NCI-H2227 treated with DMSO at 0.1 percent for 48 hours (cell line): ENCODE measurements around the gene MED6.

ENCODE experiments used
- DNase-seq: peaks from one replicate; lab custom pipeline; 2025; lab: John Stamatoyannopoulos, UW

The MED6 gene

GRCh38 chr14:70600382-70601157 is at the start of gene MED6:
Gene MED6 (minus strand): TSS chr14:70600655. CDS start chr14:70600637, 18 bp downstream.
- peak; percentile 93 for DNase-seq

GRCh38 chr14:70649803-70650202 is 49.3 kb upstream of the MED6 start:
- no peak for DNase-seq

- no peak for DNase-seq
Observed at GRCh38 chr14:70648346-70648745, 47.9 kb upstream of the MED6 start.

GRCh38 chr14:70646705-70647104 is 46.2 kb upstream of the MED6 start:
- DNase-seq, result no peak

- no peak for DNase-seq
Observed at GRCh38 chr14:70645892-70646291, 45.4 kb upstream of the MED6 start.

- no peak for DNase-seq
Observed at GRCh38 chr14:70643967-70644366, 43.5 kb upstream of the MED6 start.

GRCh38 chr14:70642303-70643235 is 42.1 kb upstream of the MED6 start:
- no peak for DNase-seq

- peak; percentile 13 for DNase-seq
Observed at GRCh38 chr14:70641548-70642302, 41.3 kb upstream of the MED6 start, which contains the start of gene TTC9. Gene TTC9 (plus strand): TSS chr14:70641916. CDS start chr14:70642130, 214 bp downstream.

GRCh38 chr14:70640938-70641547 is 40.6 kb upstream of the MED6 start:
- DNase-seq, result no peak

GRCh38 chr14:70638416-70638815 is 38.0 kb upstream of the MED6 start:
- DNase-seq, result no peak

- DNase-seq, result no peak
Observed at GRCh38 chr14:70635971-70636595, 35.6 kb upstream of the MED6 start.

- DNase-seq, result no peak
Observed at GRCh38 chr14:70631948-70632347, 31.5 kb upstream of the MED6 start.

GRCh38 chr14:70624972-70625371 is 24.5 kb upstream of the MED6 start:
- DNase-seq, result no peak

- DNase-seq, result peak; percentile 20
Observed at GRCh38 chr14:70622111-70622712, 21.8 kb upstream of the MED6 start.

GRCh38 chr14:70619708-70620107 is 19.3 kb upstream of the MED6 start:
- DNase-seq, result no peak

- no peak for DNase-seq
Observed at GRCh38 chr14:70618314-70618713, 17.9 kb upstream of the MED6 start.

GRCh38 chr14:70616646-70617045 is 16.2 kb upstream of the MED6 start:
- no peak for DNase-seq

GRCh38 chr14:70611216-70611615 is 10.8 kb upstream of the MED6 start:
- no peak for DNase-seq

GRCh38 chr14:70602254-70602653 is 1.8 kb upstream of the MED6 start:
- DNase-seq, result no peak

- DNase-seq, result no peak
Observed at GRCh38 chr14:70601162-70601561, 707 bp upstream of the MED6 start.

- DNase-seq, result no peak
Observed at GRCh38 chr14:70599345-70599744, 1.1 kb downstream of the MED6 start.
